Chondrocyte (in vitro differentiated cells): ENCODE data around the gene ABCA6. TPM values are rescaled to one million over a fixed set of nuclear protein-coding genes. Genes with fewer than 3 reads are reported as not detected.

Source experiments
- DNase-seq: peaks from one replicate; pipeline ENCODE4 v3.0.0; 2021; ENCODE audit warnings: mixed read lengths, low spot score
- H3K27ac Mint-ChIP-seq: one replicate; pipeline ENCODE4 v1.8.0; 2021; ENCODE audit warnings: mild to moderate bottlenecking, moderate library complexity, mixed read lengths; ENCODE audit not compliant: unreplicated experiment
- H3K27me3 Mint-ChIP-seq: 2 replicates; pipeline ENCODE4 v1.8.0; 2021; ENCODE audit warnings: low read depth, mixed read lengths
- H3K36me3 Mint-ChIP-seq: 2 replicates; pipeline ENCODE4 v1.8.0; 2021; ENCODE audit warnings: low read depth, mixed read lengths
- H3K4me1 Mint-ChIP-seq: 2 replicates; pipeline ENCODE4 v1.8.0; 2021; ENCODE audit warnings: low read depth, mild to moderate bottlenecking, mixed read lengths
- H3K4me3 Mint-ChIP-seq: one replicate; pipeline ENCODE4 v1.8.0; 2021; ENCODE audit warnings: mild to moderate bottlenecking, moderate library complexity, mixed read lengths; ENCODE audit not compliant: unreplicated experiment
- H3K9me3 Mint-ChIP-seq: 2 replicates; pipeline ENCODE4 v1.8.0; 2021; ENCODE audit warnings: low read depth, mixed read lengths
- CTCF ChIP-seq: fragments of 200-600 bp; sonication (generic); IDR thresholded peaks from 2 replicates; pipeline ENCODE4 v1.5.0; 2021; ENCODE audit warnings: antibody characterized with exemption, mild to moderate bottlenecking, moderate library complexity
- total RNA-seq: library from RNA; stranded (reverse); gene quantifications from 3 replicates; pipeline ENCODE4 v1.2.1, GENCODE V29; 2021

ABCA6 gene
- total RNA-seq, 1 donor from 2014 or later: 0.30 TPM

GRCh38 chr17:69150333-69150732 is 8.6 kb upstream of the ABCA6 start:
- no peak overlapping the region for H3K27ac Mint-ChIP-seq
- no peak for DNase-seq
- peaks cover 3% of the 10 kb centered on the region for H3K9me3 Mint-ChIP-seq
- TF ChIP-seq CTCF: no peak
- H3K27me3 Mint-ChIP-seq: no peaks in the 10 kb centered on the region
- H3K4me3 Mint-ChIP-seq: no peak overlapping the region
- peaks cover 3% of the 10 kb centered on the region for H3K36me3 Mint-ChIP-seq
- peaks cover 1% of the 10 kb centered on the region for H3K4me1 Mint-ChIP-seq

- no peak for TF ChIP-seq CTCF
- no peak overlapping the region for H3K4me3 Mint-ChIP-seq
- H3K9me3 Mint-ChIP-seq: peaks cover 3% of the 10 kb centered on the region
- peaks cover 3% of the 10 kb centered on the region for H3K4me1 Mint-ChIP-seq
- DNase-seq: no peak
- H3K27me3 Mint-ChIP-seq: no peaks in the 10 kb centered on the region
- peaks cover 3% of the 10 kb centered on the region for H3K36me3 Mint-ChIP-seq
- no peak overlapping the region for H3K27ac Mint-ChIP-seq
These were observed 5.8 kb upstream of the ABCA6 start for GRCh38 chr17:69147460-69147859.

- H3K36me3 Mint-ChIP-seq: no peaks in the 10 kb centered on the region
- no peaks in the 10 kb centered on the region for H3K9me3 Mint-ChIP-seq
- no peak overlapping the region for H3K4me3 Mint-ChIP-seq
- no peak for TF ChIP-seq CTCF
- no peak overlapping the region for H3K27ac Mint-ChIP-seq
- peaks cover 13% of the 10 kb centered on the region for H3K4me1 Mint-ChIP-seq
- H3K27me3 Mint-ChIP-seq: no peaks in the 10 kb centered on the region
- DNase-seq: no peak
These were observed 2.9 kb upstream of the ABCA6 start for GRCh38 chr17:69144331-69145255.

GRCh38 chr17:69143683-69144231 is 2.1 kb upstream of the ABCA6 start:
- Mint-ChIP-seq H3K9me3 (no peaks in the 10 kb centered on the region), H3K4me3 (no peak overlapping the region), H3K27me3 (no peaks in the 10 kb centered on the region), H3K36me3 (no peaks in the 10 kb centered on the region), H3K4me1 (peaks cover 13% of the 10 kb centered on the region), H3K27ac (no peak overlapping the region)
- DNase-seq: no peak
- TF ChIP-seq CTCF: no peak

- no peak for DNase-seq
- Mint-ChIP-seq H3K36me3 (no peaks in the 10 kb centered on the region), H3K9me3 (no peaks in the 10 kb centered on the region), H3K27me3 (no peaks in the 10 kb centered on the region), H3K4me3 (no peak overlapping the region), H3K27ac (no peak overlapping the region), H3K4me1 (peaks cover 13% of the 10 kb centered on the region)
- TF ChIP-seq CTCF: no peak
These were observed 1.5 kb upstream of the ABCA6 start for GRCh38 chr17:69143151-69143550.
